ENCODE data around the gene JMY. TPM values are rescaled to one million over a fixed set of nuclear protein-coding genes. Genes with fewer than 3 reads are reported as not detected.

JMY gene
- 6.9 TPM for polyA plus RNA-seq (2013, experiment 1 of 2; ENCODE audit: insufficient read length)
- polyA plus RNA-seq (2013, experiment 2 of 2; ENCODE audit: insufficient read length): 10.4 TPM

DNA sequence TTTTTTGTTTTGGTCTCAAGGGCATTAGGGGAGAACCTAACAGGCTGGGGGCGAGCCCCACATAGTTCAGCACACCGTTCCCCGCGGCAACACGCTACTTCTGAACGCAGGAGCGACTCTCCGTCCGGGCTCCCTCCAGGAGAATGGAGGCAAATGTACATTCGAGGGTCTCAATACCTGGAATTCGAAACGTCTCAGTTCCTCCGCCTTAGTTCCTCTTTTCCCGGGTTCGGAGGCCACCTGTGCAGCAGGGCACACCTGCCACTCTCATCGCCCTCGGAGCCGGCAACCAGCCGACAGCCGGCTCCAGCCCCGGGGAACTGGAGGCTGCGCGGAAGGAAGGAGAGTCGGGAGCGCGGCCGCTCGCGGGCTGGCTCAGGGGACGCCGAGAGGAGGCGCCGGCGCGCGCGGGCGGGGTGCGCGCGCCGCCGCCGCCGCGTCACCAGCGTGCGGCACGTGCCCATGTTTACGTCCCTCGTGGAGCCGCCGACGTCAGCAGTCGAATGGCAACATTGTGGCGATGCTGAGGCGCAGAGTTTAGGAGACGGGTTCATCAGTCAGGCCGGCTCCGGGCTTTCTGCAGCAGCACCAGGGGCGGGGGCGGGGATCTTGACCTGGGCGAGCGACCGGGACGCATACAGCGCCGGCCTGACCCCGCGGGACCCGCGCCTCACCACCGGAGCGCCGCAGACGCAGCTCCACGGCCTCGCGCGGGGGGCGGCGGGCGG, at the start of gene JMY:
TSS of gene JMY (plus strand) at position 498 of the 728 bp plus-strand sequence. CDS start 520 bp downstream, outside the sequence.
- peak; percentile 87 for DNase-seq

DNA sequence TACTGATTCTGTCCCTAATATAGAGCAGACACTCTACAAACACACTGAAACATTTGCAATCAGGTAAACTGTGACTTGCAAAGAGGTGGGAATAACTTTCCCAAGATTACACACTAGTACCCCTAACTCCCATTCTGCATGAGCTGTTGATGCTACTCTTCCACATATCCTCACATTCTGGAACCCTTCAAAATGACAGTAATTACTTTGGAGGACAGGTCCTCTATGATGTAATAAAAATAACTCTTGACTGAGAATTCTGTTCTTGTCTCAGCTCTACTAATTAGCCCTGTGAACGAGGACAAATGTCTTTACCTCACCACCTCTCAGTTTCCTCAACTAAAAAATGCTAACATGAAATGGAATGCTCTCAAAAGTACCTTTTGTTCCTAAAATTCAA, 49.5 kb upstream of the JMY start:
- no peak for DNase-seq

DNA sequence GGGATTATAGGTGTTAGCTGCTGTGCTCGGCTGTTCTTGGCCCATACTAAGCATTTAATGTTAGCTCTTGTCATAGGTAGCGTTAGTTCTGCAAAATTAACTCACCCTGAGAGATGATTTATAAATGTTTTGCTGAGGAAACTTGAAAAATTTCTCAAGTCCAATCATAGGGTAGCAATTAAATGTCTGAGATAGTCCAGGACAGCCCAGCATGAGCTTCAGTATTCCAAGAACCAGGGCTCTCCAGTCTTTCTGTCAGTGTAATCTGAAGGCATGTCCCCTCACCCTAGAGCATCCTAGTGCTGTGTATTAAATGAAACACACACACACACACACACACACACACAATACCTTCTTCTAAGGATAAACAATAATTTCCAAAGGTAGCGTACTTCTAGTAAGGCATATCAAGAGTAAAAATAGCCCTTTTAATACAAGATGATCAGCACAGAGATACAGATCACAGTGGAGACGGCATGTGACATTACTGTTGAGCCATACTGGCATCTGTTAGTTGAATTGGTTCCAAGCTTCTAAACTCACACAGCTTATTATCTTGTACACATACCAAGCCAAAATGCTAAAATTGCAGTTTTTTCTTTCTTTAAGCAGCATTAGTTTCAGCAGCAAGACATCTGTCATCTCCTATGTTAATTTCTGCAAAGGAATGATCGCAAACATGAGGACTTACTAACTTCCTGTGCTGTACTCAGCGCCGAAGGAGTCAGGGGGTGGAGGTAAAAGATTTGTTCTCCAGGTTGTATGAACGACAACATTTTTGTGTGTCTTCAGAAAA, 46.3 kb upstream of the JMY start:
- no peak for DNase-seq

DNA sequence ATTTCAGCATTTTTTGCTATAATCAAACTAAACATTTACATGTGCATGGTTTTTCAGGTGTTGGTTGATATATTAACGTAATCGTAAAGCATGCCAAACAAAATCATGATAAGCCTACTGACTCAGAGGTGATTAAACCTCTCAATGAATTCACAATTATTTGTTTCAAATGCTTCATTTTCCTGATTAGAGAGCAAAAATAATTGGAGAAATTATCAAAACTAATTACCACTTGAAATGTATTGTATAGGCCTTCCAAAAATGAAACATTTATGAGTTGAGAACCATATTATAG, 45.7 kb upstream of the JMY start:
- DNase-seq: no peak

GRCh38 chr5:79191457-79191856, 44.5 kb upstream of the JMY start:
- no peak for DNase-seq

DNA sequence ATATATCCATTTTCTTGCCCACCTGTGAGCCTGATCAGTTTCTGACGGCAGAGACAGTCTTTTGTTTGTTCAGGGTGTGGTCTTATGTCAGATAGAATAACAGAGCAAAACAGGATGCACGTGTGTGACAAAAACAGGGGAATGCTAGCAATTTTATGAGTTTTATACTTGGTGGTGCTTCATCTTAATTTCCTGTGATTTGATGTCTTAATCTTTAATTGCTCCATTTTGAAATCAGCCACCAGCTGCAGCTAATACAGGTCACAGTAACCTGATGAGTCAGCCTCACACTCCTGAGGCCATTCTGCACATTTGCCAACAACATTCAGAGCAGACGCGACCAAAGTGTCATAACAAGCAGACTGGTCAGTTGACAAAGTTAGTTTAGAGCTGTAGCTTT, 42.3 kb upstream of the JMY start:
- no peak for DNase-seq

DNA sequence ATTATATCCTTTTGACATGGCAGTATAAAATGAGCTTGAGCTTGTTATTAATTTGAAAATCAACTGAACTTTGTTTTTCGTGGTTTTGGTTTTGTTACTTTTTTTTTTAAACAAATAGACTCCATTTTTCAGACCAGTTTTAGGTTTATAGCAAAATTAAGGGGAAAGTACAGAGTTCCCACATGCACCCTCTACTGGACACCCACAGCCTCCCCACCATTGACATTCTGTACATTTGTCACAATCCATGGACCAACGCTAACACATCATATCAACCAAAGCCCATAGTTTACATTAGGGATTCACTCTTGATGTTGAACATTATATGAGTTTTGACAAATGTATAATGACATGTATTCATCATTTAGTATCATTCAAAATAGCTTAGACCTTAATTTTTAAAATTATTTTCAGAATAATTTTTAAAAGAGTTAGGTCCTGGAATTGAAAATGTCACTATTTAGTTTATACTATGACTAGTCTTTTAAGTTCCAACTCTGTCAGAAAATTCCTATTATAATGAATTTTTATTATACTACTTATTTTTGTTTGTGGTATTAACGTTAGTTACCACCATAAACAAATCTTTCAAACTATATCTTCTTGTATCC, 35.3 kb upstream of the JMY start:
- peak; percentile 16 for DNase-seq

GRCh38 chr5:79201206-79201605, 34.7 kb upstream of the JMY start:
- DNase-seq: no peak

DNA sequence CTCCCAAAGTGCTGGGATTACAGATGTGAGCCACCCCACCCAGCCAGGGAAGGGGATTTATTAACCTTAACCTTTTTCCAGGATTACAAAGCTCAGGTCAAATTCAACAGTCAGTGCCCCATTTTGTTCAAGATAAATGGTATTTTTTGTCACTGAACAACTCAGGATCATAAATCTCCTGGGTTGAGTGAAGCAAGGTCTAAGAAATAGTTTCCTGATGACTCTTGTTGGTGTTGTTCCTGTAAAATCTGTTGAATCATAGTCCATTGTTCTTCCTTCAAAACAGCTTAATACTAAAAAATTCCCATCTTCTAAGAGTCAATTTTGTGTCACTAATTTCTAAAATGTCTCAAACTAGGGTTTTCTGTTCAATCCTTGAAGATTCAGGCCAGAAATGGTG, 33.9 kb upstream of the JMY start:
- DNase-seq: peak; percentile 63

GRCh38 chr5:79205965-79206364, 30.0 kb upstream of the JMY start:
- no peak for DNase-seq

DNA sequence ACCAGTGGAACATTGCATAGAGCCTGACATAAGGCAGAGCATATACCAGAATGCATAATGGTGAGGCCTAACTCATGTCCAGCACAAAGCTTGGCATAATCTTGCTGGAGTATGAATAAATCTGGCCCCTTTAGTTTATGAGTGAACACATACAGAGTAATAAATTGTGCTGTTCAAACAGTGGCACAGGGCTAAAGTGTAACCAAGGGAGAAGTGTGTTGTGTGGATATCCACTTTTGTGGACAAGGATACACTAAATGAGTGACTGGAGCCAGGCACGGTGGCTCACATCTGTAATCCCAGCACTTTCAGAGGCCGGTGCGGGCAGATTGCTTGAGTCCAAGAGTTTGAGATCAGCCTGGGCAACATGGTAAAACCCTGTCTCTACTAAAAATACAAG, 29.4 kb upstream of the JMY start:
- DNase-seq: no peak

DNA sequence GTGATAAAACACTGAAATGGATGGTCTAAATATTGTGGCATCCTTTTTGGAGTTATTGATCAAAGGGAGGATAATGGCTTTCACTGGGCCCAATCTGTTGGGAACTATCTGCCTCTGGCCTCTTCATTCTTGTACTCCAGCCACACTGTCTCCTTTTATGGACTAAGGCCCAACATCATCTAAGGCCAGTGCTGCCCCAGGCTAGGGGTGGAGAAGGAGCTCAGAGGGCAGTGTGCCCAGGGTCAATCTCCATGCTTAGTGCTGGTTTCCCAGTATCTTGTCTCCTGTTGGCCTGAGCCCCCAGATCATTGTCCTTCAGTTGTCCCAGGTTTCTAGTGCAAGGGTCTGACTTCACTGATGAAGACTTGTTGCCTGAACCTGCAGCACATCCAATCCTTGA, 26.4 kb upstream of the JMY start:
- DNase-seq: no peak

- no peak for DNase-seq
Measured at GRCh38 chr5:79224286-79224984, 11.5 kb upstream of the JMY start.

DNA sequence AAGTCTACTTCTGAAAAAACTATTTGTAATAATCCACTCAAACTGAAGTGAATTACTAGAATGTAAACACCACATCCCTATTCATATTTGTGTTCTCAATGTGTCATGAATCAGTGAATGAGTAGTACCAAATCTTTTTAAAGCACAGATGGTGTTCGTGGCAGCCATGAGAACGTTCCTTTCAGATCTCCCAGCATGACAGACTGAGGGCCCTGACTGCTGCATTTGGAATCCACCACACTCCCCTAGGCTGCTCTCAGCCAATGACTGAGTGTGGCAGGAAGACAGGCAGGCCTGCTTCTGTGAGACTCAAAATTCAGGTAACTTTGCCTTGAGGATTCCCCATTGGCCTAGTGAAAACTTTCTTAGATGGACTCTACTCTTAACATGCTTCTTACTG, 10.9 kb upstream of the JMY start:
- peak; percentile 50 for DNase-seq

GRCh38 chr5:79225441-79225840, 10.5 kb upstream of the JMY start:
- DNase-seq: no peak

DNA sequence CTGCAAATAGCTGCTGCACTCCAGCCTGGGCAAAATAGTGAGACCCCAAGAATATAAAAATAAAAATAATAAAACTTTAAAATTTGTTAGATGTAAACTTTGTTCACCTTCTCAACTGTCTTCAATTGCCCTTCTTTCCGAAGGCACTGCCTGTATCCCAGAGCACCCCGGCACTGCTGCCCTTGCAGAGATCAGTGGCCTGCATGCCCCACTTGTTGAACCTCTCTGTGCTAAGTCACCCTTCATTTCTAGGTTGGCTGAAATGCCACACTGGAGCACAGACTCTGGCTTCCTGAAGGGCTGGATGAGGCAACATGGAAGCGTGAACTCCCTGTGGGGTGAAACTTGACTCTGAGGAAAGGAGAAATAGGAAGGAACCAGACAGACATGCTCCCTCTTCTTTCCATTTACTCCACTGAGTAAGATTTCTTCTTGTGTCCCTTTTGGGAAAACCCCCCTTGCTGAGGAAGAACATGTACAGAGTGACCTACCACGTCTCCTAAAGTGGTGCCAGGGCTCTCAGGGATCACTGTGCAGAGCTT, 8.4 kb upstream of the JMY start:
- DNase-seq: no peak

GRCh38 chr5:79229357-79230174, 6.4 kb upstream of the JMY start:
- peak; percentile 49 for DNase-seq

GRCh38 chr5:79235261-79235633, 684 bp upstream of the JMY start:
- DNase-seq: peak; percentile 46

GRCh38 chr5:79236362-79236969, 535 bp downstream of the JMY start:
- DNase-seq: peak; percentile 46

DNA sequence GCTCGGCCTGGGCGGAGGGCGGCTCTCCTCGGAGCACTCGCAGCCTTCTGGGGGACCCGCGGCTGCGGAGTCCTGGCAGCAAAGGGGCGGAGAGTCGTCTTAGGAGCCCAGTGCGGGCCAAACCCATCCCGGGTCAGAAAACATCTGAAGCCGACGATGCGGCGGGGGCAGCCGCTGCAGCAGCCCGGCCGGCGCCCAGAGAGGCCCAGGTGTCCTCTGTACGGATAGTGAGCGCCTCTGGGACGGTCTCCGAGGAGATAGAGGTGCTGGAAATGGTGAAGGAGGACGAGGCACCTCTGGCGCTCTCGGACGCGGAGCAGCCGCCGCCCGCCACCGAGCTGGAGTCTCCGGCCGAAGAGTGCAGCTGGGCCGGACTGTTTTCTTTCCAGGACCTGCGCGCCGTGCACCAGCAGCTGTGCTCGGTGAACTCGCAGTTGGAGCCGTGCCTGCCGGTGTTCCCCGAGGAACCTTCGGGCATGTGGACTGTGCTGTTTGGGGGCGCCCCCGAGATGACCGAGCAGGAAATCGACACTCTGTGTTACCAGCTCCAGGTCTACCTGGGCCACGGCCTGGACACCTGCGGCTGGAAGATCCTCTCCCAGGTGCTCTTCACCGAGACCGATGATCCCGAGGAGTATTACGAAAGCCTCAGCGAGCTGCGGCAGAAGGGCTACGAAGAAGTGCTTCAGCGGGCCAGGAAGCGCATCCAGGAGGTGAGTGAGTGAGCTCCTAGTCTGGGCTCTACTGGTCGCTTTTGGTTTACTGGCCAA, 1.2 kb downstream of the JMY start:
- peak; percentile 36 for DNase-seq

Data from fibroblast of skin of back (primary cell).